HG02571 (cell line): ENCODE measurements around the gene MSANTD2.
A peak's percentile ranks its signal among the peaks of the same experiment; 100 is the strongest.

Experiments
- ATAC-seq: cut with Tn5 transposase; IDR thresholded peaks from one replicate; pipeline ENCODE4 v1.9.1; 2021; ENCODE audit warnings: mild to moderate bottlenecking, moderate library complexity; ENCODE audit not compliant: unreplicated experiment

MSANTD2 gene

DNA sequence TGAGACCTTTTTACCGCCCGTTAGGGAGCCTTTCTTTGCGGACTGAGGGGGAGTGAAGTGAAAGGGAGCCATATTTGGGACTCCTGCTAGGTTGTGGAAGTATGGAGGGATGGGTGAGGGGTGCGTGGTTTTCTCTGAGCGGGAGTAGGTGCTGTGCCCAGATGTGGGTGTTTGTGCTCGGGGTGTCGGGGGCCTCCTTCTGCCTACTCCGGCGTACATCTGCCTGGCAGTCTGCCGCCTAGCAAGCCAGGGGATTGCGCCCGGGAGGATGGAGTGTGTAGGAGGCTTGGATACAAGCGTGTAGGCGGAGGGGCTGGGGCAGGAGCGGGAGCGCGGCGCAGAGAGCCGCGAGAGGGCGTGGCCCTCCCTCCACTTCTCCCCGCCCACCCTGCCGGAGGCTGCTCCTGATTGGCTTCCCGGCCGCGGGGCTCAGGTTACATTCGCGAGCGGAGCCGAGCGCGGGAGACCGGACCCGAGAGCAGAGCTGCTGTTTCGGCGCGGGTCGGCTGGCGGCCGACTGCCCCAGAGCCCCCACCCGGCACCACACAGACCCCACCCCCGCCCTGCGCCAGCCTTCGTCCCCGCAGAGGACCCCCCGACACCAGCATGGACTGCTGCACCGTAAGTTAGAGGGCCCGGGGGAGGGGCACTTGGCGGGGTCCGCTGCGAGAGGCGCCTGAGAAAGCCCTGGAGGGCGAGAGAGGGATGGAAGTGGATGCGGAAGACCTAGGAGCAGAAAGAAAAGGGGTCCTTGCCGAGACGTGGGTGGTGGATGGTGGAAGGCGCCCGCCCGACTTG lies 60.5 kb downstream of the MSANTD2 start, which contains the start of gene NRGN:
Gene NRGN (plus strand): TSS at position 464 of the 798 bp plus-strand sequence. CDS start 143 bp downstream, at position 607.
- peak; percentile 99 for ATAC-seq

DNA sequence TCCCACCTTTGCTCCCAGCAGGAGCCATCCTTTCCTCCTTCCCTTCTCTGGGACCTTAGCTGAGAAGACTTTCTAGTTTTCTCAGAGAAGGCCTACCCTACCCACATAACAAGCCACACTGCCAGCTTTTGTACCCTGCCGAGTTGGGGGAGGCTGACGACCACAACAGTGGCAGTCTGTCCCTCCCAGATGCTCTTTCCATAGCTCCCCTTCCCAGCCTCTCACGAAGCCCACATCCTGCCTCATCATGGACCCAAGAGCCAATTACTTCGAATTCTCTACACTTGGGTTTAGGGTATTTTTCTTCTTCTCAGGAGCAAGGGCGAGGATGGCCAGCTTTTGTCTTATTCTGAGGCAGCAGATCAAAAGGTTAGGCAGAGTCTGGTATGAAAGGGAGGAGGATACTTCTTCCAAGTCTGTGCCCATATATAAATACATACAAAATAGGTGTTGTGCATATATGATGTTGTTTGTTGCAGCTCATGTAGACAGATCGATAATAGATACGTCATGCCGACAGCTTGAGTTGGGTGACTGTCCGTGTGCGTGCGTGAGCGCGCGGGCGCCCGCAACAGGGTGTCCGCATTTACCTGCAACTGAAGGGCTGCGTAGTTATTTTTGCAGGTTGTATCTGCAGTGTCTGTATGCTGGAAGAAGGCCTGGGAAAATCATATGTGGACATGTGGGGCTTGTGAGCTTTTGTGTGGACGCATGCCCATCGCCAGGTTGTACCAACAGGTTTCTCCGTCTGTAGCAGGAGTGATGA lies 61.3 kb downstream of the MSANTD2 start:
- ATAC-seq: no peak

DNA sequence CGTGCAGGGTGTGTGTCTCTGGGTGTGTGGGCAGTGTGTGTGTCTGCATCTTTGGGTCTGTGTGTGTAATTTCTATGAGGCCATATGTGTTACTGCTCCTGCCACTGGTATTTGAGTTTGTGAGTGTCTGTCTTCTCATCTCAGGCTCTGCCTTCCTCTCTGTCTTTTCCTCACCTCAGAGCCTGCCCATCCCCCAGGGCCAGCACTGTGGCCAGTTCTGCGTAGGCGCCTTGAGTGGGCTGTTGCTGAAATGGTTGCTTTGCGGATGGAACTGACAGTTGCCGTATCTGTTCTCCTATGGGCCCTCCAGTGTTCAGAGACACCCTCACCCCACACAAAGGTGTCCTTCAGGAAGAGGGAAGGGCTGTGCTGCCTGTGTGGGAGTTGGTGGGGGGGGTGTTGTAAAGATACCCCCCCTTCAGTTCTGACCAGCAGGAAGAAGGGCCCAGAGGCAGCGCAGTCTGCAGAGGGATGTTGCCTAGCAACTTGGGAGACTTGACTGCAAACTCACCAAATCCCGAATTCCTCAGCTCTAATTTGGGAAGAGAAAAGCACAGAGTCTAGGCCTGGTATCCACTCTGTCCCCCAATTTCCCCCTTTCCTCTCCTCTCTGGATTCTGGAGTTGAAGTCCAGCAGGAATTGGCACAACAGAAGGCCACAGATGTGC lies 62.4 kb downstream of the MSANTD2 start:
- no peak for ATAC-seq

DNA sequence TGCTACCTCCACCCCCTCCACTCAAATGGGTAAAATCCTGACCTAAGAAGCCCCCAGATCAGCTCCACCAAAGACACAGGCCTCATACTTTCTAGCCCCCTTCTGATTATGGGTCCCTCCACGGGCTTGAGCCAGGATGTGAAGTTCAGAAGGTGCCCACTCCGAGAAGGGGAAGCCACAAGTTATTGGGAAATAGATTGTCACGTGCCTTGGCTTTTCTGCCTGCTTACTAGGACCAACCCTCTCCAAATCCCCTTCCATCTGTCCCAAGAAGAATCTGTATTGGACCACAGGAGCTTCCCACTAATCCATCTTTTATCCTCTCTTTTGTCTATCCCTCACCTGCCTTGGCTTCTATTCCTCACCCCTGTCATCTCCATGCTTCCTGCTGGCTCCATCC lies 63.5 kb downstream of the MSANTD2 start:
- ATAC-seq: no peak

DNA sequence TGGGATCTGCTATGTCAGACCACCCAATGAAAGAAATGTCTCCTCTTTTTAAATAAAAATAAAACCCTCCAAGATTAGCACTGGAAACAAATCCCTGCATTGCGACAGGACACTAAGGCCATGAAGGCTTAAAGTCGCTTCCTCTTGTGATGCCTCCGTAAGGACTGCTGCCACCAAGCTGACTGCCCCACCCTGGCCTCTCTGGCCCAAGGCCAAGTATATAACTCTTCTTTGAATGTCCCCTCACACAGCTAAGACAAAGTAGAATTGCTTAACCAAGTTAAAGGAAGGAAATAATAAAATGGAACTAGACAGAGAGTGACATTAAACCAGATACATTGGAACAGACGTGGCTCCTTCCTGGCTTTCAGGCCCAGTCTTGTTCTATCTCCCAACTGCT lies 68.0 kb downstream of the MSANTD2 start:
- no peak for ATAC-seq

- no peak for ATAC-seq
Measured at GRCh38 chr11:124729571-124729970, 70.6 kb downstream of the MSANTD2 start.

- ATAC-seq: no peak
Measured at GRCh38 chr11:124728134-124728533, 72.1 kb downstream of the MSANTD2 start.

DNA sequence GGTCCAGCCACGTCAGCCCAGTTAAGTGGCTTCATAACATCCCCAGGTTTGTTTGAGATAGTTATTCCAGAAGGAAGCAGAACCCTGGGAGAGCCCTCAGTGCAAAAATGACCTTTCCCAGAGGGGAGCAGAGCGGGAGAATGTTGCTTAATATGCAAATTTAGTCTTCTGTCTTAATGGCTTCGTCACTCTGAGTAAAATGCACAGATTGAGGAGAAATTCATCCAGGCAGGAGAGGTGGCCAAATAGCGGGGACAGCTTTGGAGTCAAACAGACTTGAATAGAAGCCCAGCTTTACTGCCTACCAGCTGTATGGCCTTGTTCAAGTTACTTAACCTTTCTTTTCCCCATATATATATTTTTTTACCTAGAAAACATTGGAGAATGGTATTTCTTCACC lies 72.7 kb downstream of the MSANTD2 start:
- no peak for ATAC-seq

GRCh38 chr11:124725719-124726105 lies 74.5 kb downstream of the MSANTD2 start:
- ATAC-seq: no peak

DNA sequence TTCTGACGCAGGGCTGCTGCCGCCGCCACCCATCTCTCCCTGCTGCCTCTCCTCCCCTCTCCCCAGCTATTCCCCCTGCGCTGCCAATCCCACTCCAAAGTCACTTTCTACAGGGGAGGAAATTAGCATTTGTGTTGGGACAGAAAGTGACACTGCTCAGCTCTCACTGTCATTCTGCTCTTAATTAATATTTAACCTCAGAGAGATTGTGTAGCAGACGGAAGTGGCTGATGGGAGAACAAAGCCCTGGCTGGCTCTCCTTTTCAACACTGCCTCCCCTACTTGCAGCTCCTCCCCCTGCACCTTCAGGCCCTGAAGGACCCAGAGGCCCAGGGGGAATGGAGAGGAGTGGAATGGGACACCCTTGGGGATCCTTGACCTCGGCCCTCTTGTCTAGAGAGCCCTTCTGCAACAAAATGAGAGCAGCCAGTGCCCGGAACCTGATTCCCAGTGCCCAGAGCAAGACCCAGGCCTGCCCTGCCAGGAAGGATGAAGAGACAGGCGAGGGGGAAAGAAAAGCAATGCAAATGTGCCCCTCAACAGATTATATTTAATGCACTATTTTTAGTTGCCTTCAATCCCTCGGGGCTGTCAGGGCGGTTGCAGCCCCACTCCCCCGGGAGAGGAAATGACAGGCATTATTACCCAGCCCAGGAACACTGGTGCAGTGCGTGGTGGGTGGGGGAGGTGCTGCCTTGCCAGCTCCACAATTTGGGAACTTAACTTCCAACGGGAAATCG lies 75.1 kb downstream of the MSANTD2 start:
- ATAC-seq: peak; percentile 84

GRCh38 chr11:124722176-124722575 lies 78.0 kb downstream of the MSANTD2 start:
- ATAC-seq: no peak

DNA sequence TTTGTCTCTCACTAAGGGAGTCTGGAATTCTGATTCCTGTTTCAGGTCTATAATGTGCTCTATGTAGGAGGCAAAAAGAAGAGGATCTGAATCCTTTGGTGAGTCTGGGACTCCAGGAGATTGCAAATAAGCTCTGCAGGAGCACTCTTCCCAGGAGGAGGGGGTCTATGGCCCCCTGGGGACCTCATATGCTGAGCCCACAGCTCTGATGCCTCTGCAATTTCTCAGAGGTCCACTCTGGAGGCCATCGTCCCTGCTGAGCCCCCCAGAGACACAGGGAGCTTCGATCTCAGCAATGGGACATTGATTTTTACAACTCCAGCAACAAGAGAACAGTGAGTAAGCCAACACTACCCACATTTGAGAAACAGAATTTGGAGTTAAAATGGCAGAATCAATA lies 80.7 kb downstream of the MSANTD2 start:
- ATAC-seq: no peak

- no peak for ATAC-seq
Measured at GRCh38 chr11:124718801-124719200, 81.4 kb downstream of the MSANTD2 start.

GRCh38 chr11:124717786-124718651 lies 82.2 kb downstream of the MSANTD2 start:
- ATAC-seq: no peak

GRCh38 chr11:124717421-124717785 lies 82.8 kb downstream of the MSANTD2 start:
- ATAC-seq: no peak

DNA sequence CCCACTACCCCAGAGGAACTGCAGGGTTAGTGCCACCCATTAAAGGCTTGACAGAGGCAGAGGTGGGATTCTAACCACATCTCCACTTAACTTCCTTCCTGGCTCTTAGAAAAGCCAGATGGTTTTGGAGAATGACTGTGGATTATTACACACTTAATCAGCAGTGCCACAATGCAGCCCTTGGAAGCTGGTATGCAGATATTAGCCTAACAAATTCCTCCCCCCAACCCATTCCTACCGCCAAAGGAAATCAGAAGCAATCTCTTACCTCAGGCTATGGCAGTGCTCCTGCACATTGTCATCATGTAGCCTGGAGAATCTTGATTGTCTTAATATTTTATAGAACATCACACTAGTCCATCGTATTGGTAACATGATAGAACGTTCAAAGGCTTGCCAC lies 83.6 kb downstream of the MSANTD2 start:
- no peak for ATAC-seq
